ENCODE data around the gene SLC4A9.

The SLC4A9 gene

GRCh38 chr5:140361901-140362300, 1.9 kb downstream of the SLC4A9 start:
- DNase-seq (ENCODE audit: low read depth): no peak

GRCh38 chr5:140362311-140362710, 2.3 kb downstream of the SLC4A9 start:
- no peak for DNase-seq (ENCODE audit: low read depth)

GRCh38 chr5:140362875-140363630, 3.1 kb downstream of the SLC4A9 start:
- peak; percentile 71 for DNase-seq (ENCODE audit: low read depth)

DNA sequence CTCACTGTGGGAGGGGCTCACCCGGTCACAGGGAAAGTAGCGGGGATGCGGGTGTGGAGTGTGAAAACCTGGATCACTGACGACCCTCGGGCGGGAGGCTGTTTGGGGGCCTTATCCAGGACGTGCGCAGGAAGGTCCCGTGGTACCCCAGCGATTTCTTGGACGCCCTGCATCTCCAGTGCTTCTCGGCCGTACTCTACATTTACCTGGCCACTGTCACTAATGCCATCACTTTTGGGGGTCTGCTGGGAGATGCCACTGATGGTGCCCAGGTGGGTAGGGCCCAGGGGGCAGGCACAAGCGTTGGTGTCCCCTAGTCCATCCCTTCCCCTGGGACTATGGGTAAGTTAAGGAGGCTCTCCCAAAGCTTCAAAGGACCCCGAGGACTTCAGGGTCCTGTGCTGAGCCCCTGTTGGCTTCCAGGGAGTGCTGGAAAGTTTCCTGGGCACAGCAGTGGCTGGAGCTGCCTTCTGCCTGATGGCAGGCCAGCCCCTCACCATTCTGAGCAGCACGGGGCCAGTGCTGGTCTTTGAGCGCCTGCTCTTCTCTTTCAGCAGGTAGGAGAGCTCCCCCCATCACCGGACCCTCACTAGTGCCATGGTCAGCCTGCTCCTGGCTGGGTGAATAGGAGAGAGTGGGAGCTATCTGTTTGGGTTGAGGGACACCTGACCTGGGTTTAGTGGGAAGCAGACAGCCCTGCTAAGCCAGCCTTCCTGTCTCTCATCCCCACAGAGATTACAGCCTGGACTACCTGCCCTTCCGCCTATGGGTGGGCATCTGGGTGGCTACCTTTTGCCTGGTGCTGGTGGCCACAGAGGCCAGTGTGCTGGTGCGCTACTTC, 3.9 kb downstream of the SLC4A9 start:
- DNase-seq (ENCODE audit: low read depth): no peak

- DNase-seq (ENCODE audit: low read depth): no peak
These were observed 4.4 kb downstream of the SLC4A9 start for GRCh38 chr5:140364472-140364765.

DNA sequence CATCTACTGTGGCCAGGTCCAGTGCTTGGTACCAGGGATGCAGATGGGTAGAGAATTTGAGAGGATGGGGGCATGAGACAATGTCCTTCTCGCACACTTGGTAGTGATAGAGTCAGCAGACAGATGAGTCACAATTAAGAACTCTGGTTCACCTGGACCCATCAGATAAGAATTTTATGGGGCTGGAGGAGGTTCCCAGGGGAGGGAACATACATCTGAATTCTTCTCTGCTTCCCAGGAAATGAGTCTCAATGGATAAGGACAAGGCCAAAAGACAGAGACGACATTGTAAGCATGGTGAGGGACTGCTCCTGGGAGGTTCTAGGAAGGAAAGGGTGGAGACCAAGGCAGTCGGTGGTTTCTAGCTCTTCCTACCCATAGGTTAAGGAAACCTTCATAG, 5.3 kb downstream of the SLC4A9 start:
- no peak for DNase-seq (ENCODE audit: low read depth)

- no peak for DNase-seq (ENCODE audit: low read depth)
These were observed 5.9 kb downstream of the SLC4A9 start for GRCh38 chr5:140365941-140366340.

GRCh38 chr5:140366589-140367255, 6.7 kb downstream of the SLC4A9 start:
- no peak for DNase-seq (ENCODE audit: low read depth)

GRCh38 chr5:140367256-140368013, 7.4 kb downstream of the SLC4A9 start:
- DNase-seq (ENCODE audit: low read depth): no peak

DNA sequence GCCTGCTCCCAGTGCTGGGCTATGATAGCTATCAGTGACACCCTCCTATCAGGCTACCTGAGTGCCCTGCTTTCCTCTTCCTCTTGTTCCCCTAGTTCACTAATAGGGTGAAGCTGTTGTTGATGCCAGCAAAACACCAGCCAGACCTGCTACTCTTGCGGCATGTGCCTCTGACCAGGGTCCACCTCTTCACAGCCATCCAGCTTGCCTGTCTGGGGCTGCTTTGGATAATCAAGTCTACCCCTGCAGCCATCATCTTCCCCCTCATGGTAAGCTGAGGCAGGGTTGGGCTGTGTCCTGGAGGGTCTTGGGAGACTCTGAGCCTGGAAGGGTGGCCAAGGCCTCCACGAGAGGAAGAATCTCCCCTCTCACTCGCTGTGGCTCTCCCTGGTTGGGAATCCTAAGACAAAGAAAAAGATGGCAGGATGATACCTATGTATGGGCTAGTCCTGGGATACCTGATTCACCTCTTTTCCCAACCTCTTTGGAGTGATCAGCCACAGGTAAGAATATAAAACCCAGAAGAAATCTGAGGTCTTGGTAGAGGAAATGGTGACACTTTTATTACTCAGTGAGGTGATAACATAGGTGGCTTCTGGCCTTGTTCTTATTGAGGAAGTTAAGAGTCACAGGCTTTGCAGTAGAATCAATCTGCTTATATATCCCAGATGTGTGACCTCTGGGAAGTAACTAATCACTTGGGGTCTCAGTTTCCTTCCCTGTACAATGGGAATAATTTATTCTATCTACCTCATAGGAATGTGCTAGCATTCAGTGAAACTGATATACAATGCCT, 11.6 kb downstream of the SLC4A9 start:
- no peak for DNase-seq (ENCODE audit: low read depth)

GRCh38 chr5:140372971-140373487, 13.0 kb downstream of the SLC4A9 start:
- no peak for DNase-seq (ENCODE audit: low read depth)

GRCh38 chr5:140381351-140381750, 21.4 kb downstream of the SLC4A9 start:
- DNase-seq (ENCODE audit: low read depth): no peak

GRCh38 chr5:140381972-140382371, 22.0 kb downstream of the SLC4A9 start:
- DNase-seq (ENCODE audit: low read depth): no peak

- DNase-seq (ENCODE audit: low read depth): no peak
These were observed 22.9 kb downstream of the SLC4A9 start for GRCh38 chr5:140382866-140383265.

GRCh38 chr5:140383300-140383699, 23.3 kb downstream of the SLC4A9 start:
- no peak for DNase-seq (ENCODE audit: low read depth)

GRCh38 chr5:140388052-140388451, 28.1 kb downstream of the SLC4A9 start:
- DNase-seq (ENCODE audit: low read depth): no peak

DNA sequence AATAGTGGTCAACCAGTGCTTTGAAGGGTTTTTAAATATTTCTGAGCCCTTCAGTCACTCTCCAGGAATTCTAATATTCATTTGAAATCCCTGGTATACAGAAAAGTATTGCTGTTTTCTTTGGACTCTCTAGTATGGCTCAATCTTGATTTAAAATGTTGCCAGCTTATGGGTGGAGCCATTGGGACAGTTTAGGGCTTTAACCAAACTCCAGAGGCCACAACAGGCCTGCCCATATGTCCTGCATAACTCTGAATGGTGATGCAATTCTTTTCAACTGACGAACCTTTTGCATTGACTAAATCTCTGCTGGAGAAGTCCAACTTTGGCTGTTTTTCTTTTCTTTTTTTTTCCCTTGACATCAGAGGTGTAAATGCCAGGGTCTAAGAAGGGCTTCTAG, 31.3 kb downstream of the SLC4A9 start:
- DNase-seq (ENCODE audit: low read depth): no peak

DNA sequence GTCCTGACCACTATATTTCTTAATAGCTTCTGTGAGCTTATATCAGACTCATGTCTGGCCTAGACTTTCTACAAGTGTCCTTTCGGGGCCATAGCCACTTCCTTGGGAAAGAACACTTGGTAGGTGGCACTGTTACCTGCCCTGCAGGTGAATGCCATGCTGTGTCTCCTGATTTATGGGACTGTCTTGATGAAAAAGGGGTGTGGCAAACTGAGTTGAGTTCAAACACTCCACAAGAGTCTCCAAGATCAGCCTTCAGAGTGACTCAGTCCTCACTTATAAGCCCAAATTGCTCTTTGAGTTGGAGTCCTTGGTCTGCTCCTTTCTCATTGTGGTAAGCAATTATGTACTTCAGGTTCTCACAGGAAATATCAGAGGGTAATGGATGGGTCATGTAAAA, 31.7 kb downstream of the SLC4A9 start:
- no peak for DNase-seq (ENCODE audit: low read depth)

DNA sequence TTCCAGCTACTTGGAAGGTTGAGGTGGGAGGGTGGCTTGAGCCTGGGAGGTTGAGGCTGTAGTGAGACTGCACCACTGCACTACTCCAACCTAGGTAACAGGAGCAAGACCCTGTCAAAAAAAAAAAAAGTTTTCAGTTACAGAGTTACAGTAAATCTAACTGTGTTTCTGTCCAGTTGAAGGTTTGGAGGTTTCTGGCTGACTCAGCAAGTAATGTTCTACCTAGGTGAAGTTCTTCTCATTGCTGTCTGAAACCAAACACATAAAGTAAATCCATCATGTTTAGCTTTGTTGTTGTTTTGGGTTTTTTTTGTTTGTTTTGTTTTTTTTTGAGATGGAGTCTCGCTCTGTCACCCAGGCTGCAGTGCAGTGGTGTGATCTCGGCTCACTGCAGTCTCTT, 33.7 kb downstream of the SLC4A9 start:
- DNase-seq (ENCODE audit: low read depth): no peak

GRCh38 chr5:140398379-140398811, 38.4 kb downstream of the SLC4A9 start:
- DNase-seq (ENCODE audit: low read depth): no peak

All from activated gamma-delta T cell treated with anti-CD3 and anti-CD28 coated beads, Interleukin-2, amount 50 U/mL, for 16 hours (primary cell).